Parathyroid adenoma (tissue), 2 donors: ENCODE data around the gene KRTAP5-6.

ENCODE experiments used
- H2AFZ ChIP-seq: fragments of 300-600 bp; sonication (generic); one replicate; pipeline ENCODE4 v1.7.0; 2017; ENCODE audit warnings: antibody characterized with exemption, mild to moderate bottlenecking
- H3K27ac ChIP-seq: fragments of 300-600 bp; sonication (generic); one replicate; pipeline ENCODE4 v1.7.0; 2017
- H3K27me3 ChIP-seq: fragments of 300-600 bp; sonication (generic); one replicate; pipeline ENCODE4 v1.7.0; 2017; ENCODE audit warnings: low read length; ENCODE audit not compliant: control insufficient read depth, insufficient read depth
- H3K36me3 ChIP-seq: fragments of 300-600 bp; sonication (generic); one replicate; pipeline ENCODE4 v1.7.0; 2017; ENCODE audit warnings: low read length; ENCODE audit not compliant: control insufficient read depth, insufficient read depth
- H3K4me1 ChIP-seq: fragments of 300-600 bp; sonication (generic); one replicate; pipeline ENCODE4 v1.7.0; 2017; ENCODE audit warnings: control low read depth
- H3K4me2 ChIP-seq: fragments of 300-600 bp; sonication (generic); one replicate; pipeline ENCODE4 v1.7.0; 2017; ENCODE audit warnings: low read length
- H3K4me3 ChIP-seq: fragments of 300-600 bp; sonication (generic); one replicate; pipeline ENCODE4 v1.7.0; 2017; ENCODE audit warnings: low read depth, low read length
- H3K79me2 ChIP-seq: fragments of 300-600 bp; sonication (generic); one replicate; pipeline ENCODE4 v1.7.0; 2017; ENCODE audit warnings: control low read depth
- H3K9ac ChIP-seq: fragments of 300-600 bp; sonication (generic); one replicate; pipeline ENCODE4 v1.7.0; 2017; ENCODE audit warnings: mild to moderate bottlenecking
- H3K9me3 ChIP-seq: fragments of 300-600 bp; sonication (generic); one replicate; pipeline ENCODE4 v1.7.0; 2017; ENCODE audit warnings: low read length; ENCODE audit not compliant: control insufficient read depth
- TF ChIP-seq, protein P1 (sequence below): fragments of 300-600 bp; sonication (generic); IDR thresholded peaks from one replicate; pipeline ENCODE4 v1.7.0; 2017; ENCODE audit warnings: antibody characterized with exemption, mild to moderate bottlenecking
- donor health status: primary hyperparathyroidism.

KRTAP5-6 gene

GRCh38 chr11:1693327-1694063 is 3.5 kb upstream of the KRTAP5-6 start:
- Histone ChIP-seq H3K27ac (no peak overlapping the region), H3K9ac (no peak overlapping the region), H3K4me1 (no peaks in the 10 kb centered on the region), H2AFZ (peak overlapping the region; percentile 70), H3K4me3 (no peak overlapping the region), H3K9me3 (no peaks in the 10 kb centered on the region), H3K36me3 (no peaks in the 10 kb centered on the region), H3K79me2 (no peaks in the 10 kb centered on the region), H3K4me2 (peak overlapping the region; percentile 22), H3K27me3 (no peaks in the 10 kb centered on the region)
- TF ChIP-seq, protein P1, sequence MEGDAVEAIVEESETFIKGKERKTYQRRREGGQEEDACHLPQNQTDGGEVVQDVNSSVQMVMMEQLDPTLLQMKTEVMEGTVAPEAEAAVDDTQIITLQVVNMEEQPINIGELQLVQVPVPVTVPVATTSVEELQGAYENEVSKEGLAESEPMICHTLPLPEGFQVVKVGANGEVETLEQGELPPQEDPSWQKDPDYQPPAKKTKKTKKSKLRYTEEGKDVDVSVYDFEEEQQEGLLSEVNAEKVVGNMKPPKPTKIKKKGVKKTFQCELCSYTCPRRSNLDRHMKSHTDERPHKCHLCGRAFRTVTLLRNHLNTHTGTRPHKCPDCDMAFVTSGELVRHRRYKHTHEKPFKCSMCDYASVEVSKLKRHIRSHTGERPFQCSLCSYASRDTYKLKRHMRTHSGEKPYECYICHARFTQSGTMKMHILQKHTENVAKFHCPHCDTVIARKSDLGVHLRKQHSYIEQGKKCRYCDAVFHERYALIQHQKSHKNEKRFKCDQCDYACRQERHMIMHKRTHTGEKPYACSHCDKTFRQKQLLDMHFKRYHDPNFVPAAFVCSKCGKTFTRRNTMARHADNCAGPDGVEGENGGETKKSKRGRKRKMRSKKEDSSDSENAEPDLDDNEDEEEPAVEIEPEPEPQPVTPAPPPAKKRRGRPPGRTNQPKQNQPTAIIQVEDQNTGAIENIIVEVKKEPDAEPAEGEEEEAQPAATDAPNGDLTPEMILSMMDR = peak; percentile 83

- Histone ChIP-seq H3K4me3 (no peak overlapping the region), H3K4me1 (no peaks in the 10 kb centered on the region), H3K9ac (no peak overlapping the region), H3K79me2 (no peaks in the 10 kb centered on the region), H2AFZ (no peak overlapping the region), H3K36me3 (no peaks in the 10 kb centered on the region), H3K9me3 (no peaks in the 10 kb centered on the region), H3K4me2 (no peak overlapping the region), H3K27ac (no peak overlapping the region), H3K27me3 (no peaks in the 10 kb centered on the region)
- TF ChIP-seq, protein P1 = peak; percentile 80
Observed at GRCh38 chr11:1694064-1694845, 2.7 kb upstream of the KRTAP5-6 start.

- Histone ChIP-seq H3K4me3 (no peak overlapping the region), H3K4me1 (no peaks in the 10 kb centered on the region), H3K9ac (no peak overlapping the region)
Observed at GRCh38 chr11:1694846-1695547, 2.0 kb upstream of the KRTAP5-6 start.

GRCh38 chr11:1695548-1696108 is 1.4 kb upstream of the KRTAP5-6 start:
- TF ChIP-seq, protein P1 = no peak
- H3K4me1 ChIP-seq = no peaks in the 10 kb centered on the region
- no peaks in the 10 kb centered on the region for H3K36me3 ChIP-seq
- no peak overlapping the region for H3K4me2 ChIP-seq
- no peaks in the 10 kb centered on the region for H3K79me2 ChIP-seq
- no peaks in the 10 kb centered on the region for H3K9me3 ChIP-seq
- no peak overlapping the region for H3K4me3 ChIP-seq
- H3K27me3 ChIP-seq = no peaks in the 10 kb centered on the region
- no peak overlapping the region for H2AFZ ChIP-seq
- H3K9ac ChIP-seq = no peak overlapping the region
- H3K27ac ChIP-seq = no peak overlapping the region

More at GRCh38 chr11:1694846-1695547, 2.0 kb upstream of the KRTAP5-6 start:
- H3K4me2 ChIP-seq = no peak overlapping the region
- H3K79me2 ChIP-seq = no peaks in the 10 kb centered on the region
- TF ChIP-seq, protein P1 = no peak
- no peaks in the 10 kb centered on the region for H3K27me3 ChIP-seq
- no peaks in the 10 kb centered on the region for H3K9me3 ChIP-seq
- H2AFZ ChIP-seq = no peak overlapping the region
- H3K27ac ChIP-seq = no peak overlapping the region
- H3K36me3 ChIP-seq = no peaks in the 10 kb centered on the region
